Activated CD4-positive, alpha-beta memory T cell treated with anti-CD3 and anti-CD28 coated beads for 36 hours (primary cell): ENCODE measurements around the gene NSG2. TPM values are rescaled to one million over a fixed set of nuclear protein-coding genes. Genes with fewer than 3 reads are reported as not detected.
"Not testable (repeated sequence)": the region's sequence is repeated elsewhere in the genome, so short reads cannot be mapped to it uniquely, and the experiment has no call there.

Source experiments
- CTCF ChIA-PET: fragments of 350-600 bp; sonication (Branson Sonifier 250); formaldehyde crosslinking; loops from one replicate; lab custom pipeline; 2021; ENCODE audit warnings: antibody characterized with exemption, inconsistent platforms; lab: Charles Lee
- POLR2A ChIA-PET: fragments of 350-600 bp; sonication (Branson Sonifier 250); formaldehyde crosslinking; loops from one replicate; lab custom pipeline; 2021; ENCODE audit warnings: antibody characterized with exemption; lab: Charles Lee
- DNase-seq: peaks from one replicate; pipeline ENCODE4 v3.0.0-alpha.2; 2020
- H3K27ac Mint-ChIP-seq: one replicate; pipeline ENCODE4 v1.8.0; 2021; ENCODE audit warnings: mixed read lengths
- H3K27me3 Mint-ChIP-seq: one replicate; pipeline ENCODE4 v1.8.0; 2021; ENCODE audit warnings: mixed read lengths
- H3K36me3 Mint-ChIP-seq: one replicate; pipeline ENCODE4 v1.8.0; 2021; ENCODE audit warnings: mixed read lengths
- H3K4me1 Mint-ChIP-seq: one replicate; pipeline ENCODE4 v1.8.0; 2021; ENCODE audit warnings: low read depth, mixed read lengths
- H3K4me3 Mint-ChIP-seq: one replicate; pipeline ENCODE4 v1.8.0; 2021; ENCODE audit warnings: mild to moderate bottlenecking, mixed read lengths
- H3K9me3 Mint-ChIP-seq: one replicate; pipeline ENCODE4 v1.8.0; 2021; ENCODE audit warnings: mixed read lengths
- intact Hi-C: fragments of 100-400 bp; cut with micrococcal nuclease; formaldehyde crosslinking; loops from one replicate; pipeline ENCODE4 v1.15.1; 2023
- total RNA-seq, 2 experiments: library from RNA; stranded (reverse); gene quantifications; one replicate each; pipeline ENCODE4 v1.2.3, GENCODE V29; 2021

The NSG2 gene
- total RNA-seq, 2 experiments from 2014 or later = not detected

GRCh38 chr5:174093123-174093522 is 47.6 kb downstream of the NSG2 start:
- no peak for DNase-seq
- Mint-ChIP-seq H3K4me3 (no peak overlapping the region), H3K36me3 (no peaks in the 10 kb centered on the region), H3K27ac (no peak overlapping the region), H3K27me3 (peaks cover 11% of the 10 kb centered on the region), H3K9me3 (no peaks in the 10 kb centered on the region), H3K4me1 (no peaks in the 10 kb centered on the region)
- ChIA-PET POLR2A (no interaction called here), CTCF (no interaction called here)
- intact Hi-C loops = no loop called here

DNA sequence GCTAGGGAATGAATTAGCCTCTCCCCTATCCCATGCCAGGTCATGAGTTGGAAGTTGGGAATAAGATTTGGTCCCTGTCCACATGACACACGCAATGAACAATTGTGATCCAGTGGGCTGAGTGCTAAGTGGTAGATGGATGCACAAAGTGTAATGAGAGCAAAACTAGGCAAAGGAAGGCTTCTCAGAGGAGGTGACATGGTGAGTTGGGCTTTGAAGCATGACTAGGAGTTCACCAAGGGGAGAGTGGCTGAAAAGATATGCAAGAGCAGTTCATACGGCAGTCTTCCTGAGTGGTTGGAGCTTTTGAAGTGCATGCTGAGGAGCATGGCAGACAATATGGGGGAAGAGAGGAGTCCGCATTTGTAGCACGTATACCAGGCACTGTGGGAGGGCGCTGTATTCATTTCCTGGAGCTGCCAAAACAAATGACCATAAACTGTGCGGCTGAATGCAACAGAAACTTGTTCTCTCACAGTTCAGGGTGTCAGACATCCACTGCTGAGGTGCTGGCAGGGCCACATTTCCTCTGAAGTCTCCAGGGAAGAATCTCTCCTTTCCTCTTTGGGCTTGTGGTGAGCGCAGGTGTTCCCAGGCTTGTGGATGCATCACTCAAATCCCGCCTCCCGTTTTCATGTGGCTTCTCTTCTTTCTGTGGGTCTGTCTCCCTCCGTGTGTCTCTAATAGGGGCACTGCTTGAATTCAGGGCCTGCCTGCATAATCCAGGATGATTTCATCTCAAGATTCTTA is 49.5 kb downstream of the NSG2 start:
- no peaks in the 10 kb centered on the region for H3K36me3 Mint-ChIP-seq
- POLR2A ChIA-PET = no interaction called here
- H3K4me1 Mint-ChIP-seq = no peaks in the 10 kb centered on the region
- no peak for DNase-seq
- H3K27me3 Mint-ChIP-seq = peaks cover 8% of the 10 kb centered on the region
- no peak overlapping the region for H3K4me3 Mint-ChIP-seq
- no peaks in the 10 kb centered on the region for H3K9me3 Mint-ChIP-seq
- no peak overlapping the region for H3K27ac Mint-ChIP-seq
- intact Hi-C loops = no loop called here
- CTCF ChIA-PET = no interaction called here

DNA sequence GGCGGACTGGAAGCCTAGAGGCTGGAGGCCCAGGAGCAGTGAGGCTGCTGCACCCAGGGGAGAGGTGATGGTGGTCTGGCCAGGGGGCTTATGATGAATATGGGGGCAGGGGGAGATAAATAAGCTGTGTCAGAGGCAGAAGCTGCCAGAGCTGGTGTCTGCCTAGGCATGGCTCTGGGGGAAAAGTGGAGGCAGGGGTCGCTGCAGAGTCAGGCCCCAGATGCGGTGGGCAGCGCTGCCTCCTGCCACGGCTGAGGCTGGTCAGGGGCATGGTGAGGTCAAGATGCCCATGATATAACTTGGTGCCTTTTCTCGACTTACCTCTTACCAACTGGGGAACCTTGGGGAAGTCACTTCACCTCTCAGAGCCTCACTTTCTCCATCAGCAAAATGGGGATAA is 51.1 kb downstream of the NSG2 start:
- ChIA-PET CTCF (no interaction called here), POLR2A (no interaction called here)
- no peak for DNase-seq
- Mint-ChIP-seq H3K36me3 (no peaks in the 10 kb centered on the region), H3K9me3 (no peaks in the 10 kb centered on the region), H3K4me3 (no peak overlapping the region), H3K27me3 (no peaks in the 10 kb centered on the region), H3K27ac (no peak overlapping the region), H3K4me1 (no peaks in the 10 kb centered on the region)
- intact Hi-C loops = no loop called here

- ChIA-PET CTCF (no interaction called here), POLR2A (no interaction called here)
- no peaks in the 10 kb centered on the region for H3K4me1 Mint-ChIP-seq
- DNase-seq = no peak
- H3K4me3 Mint-ChIP-seq = no peak overlapping the region
- no peak overlapping the region for H3K27ac Mint-ChIP-seq
- no peaks in the 10 kb centered on the region for H3K27me3 Mint-ChIP-seq
- H3K36me3 Mint-ChIP-seq = no peaks in the 10 kb centered on the region
- intact Hi-C loops = no loop called here
- H3K9me3 Mint-ChIP-seq = no peaks in the 10 kb centered on the region
Measured at GRCh38 chr5:174097486-174098185, 52.1 kb downstream of the NSG2 start.

DNA sequence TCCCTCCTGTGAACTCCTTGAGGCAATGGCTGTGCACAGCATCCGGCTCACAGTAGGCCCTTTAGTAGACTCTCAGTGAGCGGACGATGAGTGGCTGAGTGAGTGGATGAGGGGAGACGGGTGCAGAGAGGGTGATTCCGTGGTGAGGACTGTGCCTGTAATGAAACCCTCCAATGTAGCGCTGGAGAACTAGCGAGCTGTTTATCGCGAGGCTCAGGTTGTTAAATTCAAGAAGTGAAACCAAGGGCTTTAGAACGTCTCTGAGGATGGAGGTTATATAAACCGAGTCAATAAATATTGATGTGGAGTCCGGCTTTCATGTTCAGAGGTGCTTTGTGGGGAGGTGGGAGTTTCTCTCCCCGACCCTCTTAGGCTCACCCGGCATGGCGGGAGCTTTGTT is 53.2 kb downstream of the NSG2 start:
- POLR2A ChIA-PET = no interaction called here
- CTCF ChIA-PET = no interaction called here
- no peaks in the 10 kb centered on the region for H3K27me3 Mint-ChIP-seq
- no peak for DNase-seq
- H3K9me3 Mint-ChIP-seq = no peaks in the 10 kb centered on the region
- H3K4me1 Mint-ChIP-seq = no peaks in the 10 kb centered on the region
- no peak overlapping the region for H3K27ac Mint-ChIP-seq
- no peaks in the 10 kb centered on the region for H3K36me3 Mint-ChIP-seq
- intact Hi-C loops = no loop called here
- H3K4me3 Mint-ChIP-seq = no peak overlapping the region

GRCh38 chr5:174100490-174100889 is 55.0 kb downstream of the NSG2 start:
- Mint-ChIP-seq H3K27ac (no peak overlapping the region), H3K4me3 (no peak overlapping the region), H3K27me3 (no peaks in the 10 kb centered on the region), H3K9me3 (no peaks in the 10 kb centered on the region), H3K36me3 (no peaks in the 10 kb centered on the region), H3K4me1 (no peaks in the 10 kb centered on the region)
- intact Hi-C loops = no loop called here
- ChIA-PET CTCF (no interaction called here), POLR2A (no interaction called here)
- no peak for DNase-seq

DNA sequence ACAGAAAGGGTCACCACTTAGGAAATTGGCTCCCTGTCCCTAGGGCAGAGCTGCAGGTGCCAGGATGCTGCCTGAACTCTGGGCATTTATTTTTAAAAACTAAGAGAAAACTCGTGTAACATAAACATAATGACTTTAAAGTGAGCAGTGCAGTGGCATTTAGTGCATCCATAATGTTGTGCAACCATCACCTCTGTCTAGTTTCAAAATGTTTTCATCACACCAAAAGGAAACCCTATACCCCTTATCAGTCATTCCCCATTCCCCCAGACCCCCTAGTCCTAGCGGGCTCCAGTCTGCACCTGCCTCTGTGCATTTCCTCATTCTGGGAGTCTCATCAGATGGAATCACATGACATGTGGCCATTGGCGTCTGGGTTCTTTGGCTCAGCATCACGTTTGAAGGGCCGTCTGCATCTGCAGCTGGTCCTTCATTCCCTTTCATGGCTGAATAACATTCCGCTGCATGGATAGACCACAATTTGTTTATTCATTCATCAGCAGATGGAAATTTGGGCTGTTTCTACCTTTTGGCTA is 55.8 kb downstream of the NSG2 start:
- no peak for DNase-seq
- no peaks in the 10 kb centered on the region for H3K9me3 Mint-ChIP-seq
- no peak overlapping the region for H3K4me3 Mint-ChIP-seq
- H3K27ac Mint-ChIP-seq = no peak overlapping the region
- H3K36me3 Mint-ChIP-seq = no peaks in the 10 kb centered on the region
- H3K4me1 Mint-ChIP-seq = no peaks in the 10 kb centered on the region
- intact Hi-C loops = no loop called here
- no peaks in the 10 kb centered on the region for H3K27me3 Mint-ChIP-seq
- ChIA-PET POLR2A (no interaction called here), CTCF (no interaction called here)

DNA sequence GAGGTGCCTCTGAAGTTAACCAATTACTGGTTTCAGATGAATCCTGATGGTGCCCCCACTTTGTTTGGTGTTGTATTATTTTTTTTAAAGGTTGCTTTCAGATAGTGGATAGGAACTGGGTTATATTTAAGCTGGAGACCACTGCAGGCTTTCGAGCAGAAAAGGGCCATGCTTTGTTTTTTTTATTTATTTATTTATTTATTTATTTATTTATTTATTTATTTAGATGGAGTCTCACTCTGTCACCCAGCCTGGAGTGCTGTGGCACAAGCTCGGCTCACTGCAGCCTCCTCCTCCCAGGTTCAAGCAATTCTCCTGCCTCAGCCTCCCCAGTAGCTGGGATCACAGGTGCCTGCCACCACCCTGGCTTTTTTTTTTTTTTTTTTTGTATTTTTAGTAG is 57.1 kb downstream of the NSG2 start:
- H3K4me3 Mint-ChIP-seq, H3K27me3 Mint-ChIP-seq, DNase-seq, intact Hi-C loops, H3K36me3 Mint-ChIP-seq, H3K4me1 Mint-ChIP-seq, H3K9me3 Mint-ChIP-seq, CTCF ChIA-PET, H3K27ac Mint-ChIP-seq, POLR2A ChIA-PET: not testable (repeated sequence)

DNA sequence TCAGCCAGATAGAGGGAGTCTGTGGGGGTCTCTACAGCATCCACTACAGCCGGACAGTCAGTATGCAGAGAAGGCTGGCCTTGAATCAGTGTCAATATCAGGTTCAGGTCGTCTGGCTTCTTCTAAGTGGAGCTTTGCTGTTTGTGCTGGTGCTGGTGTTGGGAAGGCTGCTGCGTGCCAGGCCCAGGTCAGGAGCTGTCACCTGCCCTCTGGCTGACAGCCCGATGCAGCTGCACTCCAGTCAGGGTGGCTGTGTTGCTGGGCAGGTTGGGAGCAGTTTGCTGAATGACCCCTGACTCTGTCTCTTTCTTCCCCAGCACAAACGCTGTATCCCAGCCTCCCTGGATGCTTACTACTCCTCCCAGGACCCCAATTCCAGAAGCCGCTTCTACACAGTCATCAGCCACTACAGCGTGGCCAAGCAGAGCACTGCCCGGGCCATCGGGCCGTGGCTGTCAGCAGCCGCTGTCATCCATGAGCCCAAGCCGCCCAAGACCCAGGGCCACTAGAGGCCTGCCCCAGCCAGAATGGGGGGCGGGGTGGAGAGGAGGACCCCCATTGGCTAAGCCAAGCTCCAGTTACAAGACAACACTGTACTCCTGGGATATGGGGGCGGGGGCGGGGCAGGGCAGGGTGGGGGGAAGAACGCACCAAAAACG is 61.6 kb downstream of the NSG2 start:
- CTCF ChIA-PET = no interaction called here
- H3K36me3 Mint-ChIP-seq = no peaks in the 10 kb centered on the region
- no peak overlapping the region for H3K27ac Mint-ChIP-seq
- POLR2A ChIA-PET = no interaction called here
- no peaks in the 10 kb centered on the region for H3K4me1 Mint-ChIP-seq
- H3K4me3 Mint-ChIP-seq = no peak overlapping the region
- H3K9me3 Mint-ChIP-seq = no peaks in the 10 kb centered on the region
- no peaks in the 10 kb centered on the region for H3K27me3 Mint-ChIP-seq
- no peak for DNase-seq
- intact Hi-C loops = no loop called here

DNA sequence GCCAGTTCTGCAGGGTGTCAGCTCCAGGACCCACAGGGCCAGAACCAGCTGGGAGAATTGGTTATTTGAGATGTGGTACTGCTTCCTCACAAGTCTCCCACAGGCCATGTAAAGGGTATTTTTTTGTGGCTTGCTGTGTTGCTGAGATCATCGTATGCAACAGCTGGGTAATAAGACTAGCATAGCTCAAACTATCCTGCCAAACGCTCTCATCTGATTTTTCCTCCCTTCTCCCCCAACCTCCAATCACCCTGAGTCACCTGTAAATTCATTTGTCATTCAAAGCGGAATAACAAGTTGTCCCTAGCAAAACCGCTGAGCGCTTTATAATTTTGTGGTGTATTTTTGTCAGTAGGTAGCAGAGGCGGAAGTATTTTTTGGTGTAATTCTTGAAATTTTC is 63.2 kb downstream of the NSG2 start:
- Mint-ChIP-seq H3K4me1 (no peaks in the 10 kb centered on the region), H3K27me3 (no peaks in the 10 kb centered on the region), H3K9me3 (no peaks in the 10 kb centered on the region), H3K36me3 (no peaks in the 10 kb centered on the region), H3K4me3 (no peak overlapping the region), H3K27ac (no peak overlapping the region)
- DNase-seq = no peak
- POLR2A ChIA-PET = no interaction called here
- intact Hi-C loops = no loop called here
- CTCF ChIA-PET = no interaction called here

DNA sequence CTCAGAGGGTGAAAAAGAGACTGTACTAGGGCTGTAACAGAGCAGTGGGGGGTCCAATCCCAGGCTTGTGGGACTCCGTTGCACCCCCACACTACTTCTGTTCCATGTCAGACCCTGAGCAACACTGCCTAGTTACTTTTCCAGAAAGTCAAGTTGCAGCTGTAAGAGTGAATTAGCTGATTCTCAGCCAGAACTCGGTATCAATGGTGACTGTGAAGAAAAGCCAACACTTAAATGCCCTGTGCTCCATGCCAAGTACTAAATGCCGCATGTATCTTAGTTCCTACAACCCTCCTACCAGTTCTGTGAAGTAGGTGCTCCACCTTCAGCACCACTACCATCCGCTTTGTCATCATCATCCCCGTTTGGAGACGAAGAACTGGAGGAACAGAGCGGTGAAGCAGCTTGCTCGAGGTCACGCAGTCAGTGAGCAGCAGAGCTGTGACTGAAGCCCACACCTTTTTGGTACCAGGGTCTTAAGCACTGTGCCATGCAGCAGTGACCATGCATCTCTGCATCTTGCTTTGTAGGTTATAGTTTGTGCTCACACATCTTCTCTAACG is 64.3 kb downstream of the NSG2 start:
- intact Hi-C loops = no loop called here
- no peak overlapping the region for H3K4me3 Mint-ChIP-seq
- no peaks in the 10 kb centered on the region for H3K9me3 Mint-ChIP-seq
- no peak for DNase-seq
- CTCF ChIA-PET = no interaction called here
- POLR2A ChIA-PET = no interaction called here
- no peaks in the 10 kb centered on the region for H3K4me1 Mint-ChIP-seq
- no peaks in the 10 kb centered on the region for H3K36me3 Mint-ChIP-seq
- H3K27ac Mint-ChIP-seq = no peak overlapping the region
- H3K27me3 Mint-ChIP-seq = no peaks in the 10 kb centered on the region

GRCh38 chr5:174110310-174110709 is 64.8 kb downstream of the NSG2 start:
- intact Hi-C loops = no loop called here
- POLR2A ChIA-PET = no interaction called here
- Mint-ChIP-seq H3K4me1 (no peaks in the 10 kb centered on the region), H3K36me3 (no peaks in the 10 kb centered on the region), H3K27ac (no peak overlapping the region), H3K9me3 (no peaks in the 10 kb centered on the region), H3K4me3 (no peak overlapping the region), H3K27me3 (no peaks in the 10 kb centered on the region)
- no peak for DNase-seq
- CTCF ChIA-PET = no interaction called here
